ENCODE results near the gene PPARG. TPM values are rescaled to one million over a fixed set of nuclear protein-coding genes. Genes with fewer than 3 reads are reported as not detected.

The PPARG gene
- total and polyA plus RNA-seq, 2 experiments from 2014 or later: 0.15 to 0.42 TPM

- Mint-ChIP-seq H3K4me3 (no peak overlapping the region), H3K4me1 (peaks cover 4% of the 10 kb centered on the region; the same call in 1 of the 3 replicates), H3K36me3 (ENCODE audit: low read depth) (no peaks in the 10 kb centered on the region), H3K27ac (no peak overlapping the region), H3K27me3 (ENCODE audit: insufficient read depth, low read depth, poor library complexity) (peaks cover 4% of the 10 kb centered on the region), H3K9me3 (no peaks in the 10 kb centered on the region)
- Histone ChIP-seq H3K4me3 (no peak overlapping the region), H3K4me2 (no peak overlapping the region), H3K27me3 (ENCODE audit: insufficient read depth) (no peaks in the 10 kb centered on the region), H3K9me2 (ENCODE audit: insufficient read depth) (no peaks in the 10 kb centered on the region), H2AFZ (no peak overlapping the region), H3K4me1 (ENCODE audit: insufficient read depth) (0 out of 2 replicates have a peak, but pooled peaks cover 3% of the 10 kb centered on the region), H3K36me3 (ENCODE audit: insufficient read depth) (no peaks in the 10 kb centered on the region), H3K27ac (ENCODE audit: low read depth) (no peak overlapping the region), H3F3A (replicated peaks; ENCODE audit: low read depth) (no peaks in the 10 kb centered on the region), H4K20me1 (replicated peaks; ENCODE audit: insufficient read depth) (no peaks in the 10 kb centered on the region), H3K79me2 (replicated peaks; ENCODE audit: insufficient read depth) (no peaks in the 10 kb centered on the region)
- TF ChIP-seq POLR2AphosphoS5 (IDR thresholded peaks at IDR 0.05; ENCODE audit: low read depth) (no peak), ETS1 (IDR thresholded peaks at IDR 0.05) (no peak), ZNF114 (CRISPR knock-in tag; IDR thresholded peaks at IDR 0.05) (no peak), EZH2phosphoT487 (IDR thresholded peaks at IDR 0.05; ENCODE audit: unreplicated experiment) (no peak), CTCF (conservative IDR thresholded peaks at IDR 0.05; ENCODE audit: low read depth in 2 of 2) (no peak), CREB1 (CRISPR knock-in tag; IDR thresholded peaks at IDR 0.05; ENCODE audit: low read depth) (no peak), EZH2 (IDR thresholded peaks at IDR 0.05; ENCODE audit: low read depth, unreplicated experiment) (no peak), ZNF462 (CRISPR knock-in tag; IDR thresholded peaks at IDR 0.05) (no peak), JUNB (IDR thresholded peaks at IDR 0.05; ENCODE audit: unreplicated experiment) (no peak), ZNF331 (CRISPR knock-in tag; IDR thresholded peaks at IDR 0.05; ENCODE audit: low read depth) (no peak)
- DNase-seq (ENCODE audit: low spot score) (no peak), ATAC-seq (no peak)
Measured at GRCh38 chr3:12416731-12417130, 127.9 kb downstream of the PPARG start.
